SK-N-SH treated with all-trans-retinoic acid at 6 μM for 48 hours (cell line): Measurements from ENCODE around the gene GUCA2B.

Experiments used
- BACH2 ChIP-seq: fragments of 250-450 bp; sonication (Bioruptor Pico); IDR thresholded peaks from 2 replicates; pipeline ENCODE4 v1.9.0; 2021; ENCODE audit warnings: mild to moderate bottlenecking, borderline replicate concordance
- ESRRG ChIP-seq: fragments of 250-450 bp; sonication (Bioruptor Pico); IDR thresholded peaks from 2 replicates; pipeline ENCODE4 v1.6.1; 2021; ENCODE audit warnings: mild to moderate bottlenecking
- ISL1 ChIP-seq: fragments of 250-450 bp; sonication (Bioruptor Pico); IDR thresholded peaks from 2 replicates; pipeline ENCODE4 v2.1.2; 2022; ENCODE audit warnings: mild to moderate bottlenecking, moderate library complexity
- OSR1 ChIP-seq: fragments of 250-450 bp; sonication (Bioruptor Pico); IDR thresholded peaks from 2 replicates; pipeline ENCODE4 v1.8.0; 2022; ENCODE audit warnings: moderate library complexity, mild to moderate bottlenecking, inconsistent platforms
- PATZ1 ChIP-seq: fragments of 250-450 bp; sonication (Bioruptor Pico); IDR thresholded peaks from 2 replicates; pipeline ENCODE4 v1.8.0; 2020; ENCODE audit warnings: mild to moderate bottlenecking, moderate library complexity, borderline replicate concordance
- POU6F1 ChIP-seq: fragments of 250-450 bp; sonication (Bioruptor Pico); IDR thresholded peaks from 2 replicates; pipeline ENCODE4 v1.8.0; 2021; ENCODE audit warnings: low read depth, mild to moderate bottlenecking, moderate library complexity, borderline replicate concordance
- SNAI2 ChIP-seq: fragments of 250-450 bp; sonication (Bioruptor Pico); IDR thresholded peaks from 2 replicates; pipeline ENCODE4 v1.5.0; 2020; ENCODE audit warnings: mild to moderate bottlenecking, moderate library complexity
- ZFP30 ChIP-seq: fragments of 450-650 bp; formaldehyde crosslinking; IDR thresholded peaks from 2 replicates; pipeline ENCODE4 v1.5.0; 2022; ENCODE audit warnings: mild to moderate bottlenecking, moderate library complexity

DNA sequence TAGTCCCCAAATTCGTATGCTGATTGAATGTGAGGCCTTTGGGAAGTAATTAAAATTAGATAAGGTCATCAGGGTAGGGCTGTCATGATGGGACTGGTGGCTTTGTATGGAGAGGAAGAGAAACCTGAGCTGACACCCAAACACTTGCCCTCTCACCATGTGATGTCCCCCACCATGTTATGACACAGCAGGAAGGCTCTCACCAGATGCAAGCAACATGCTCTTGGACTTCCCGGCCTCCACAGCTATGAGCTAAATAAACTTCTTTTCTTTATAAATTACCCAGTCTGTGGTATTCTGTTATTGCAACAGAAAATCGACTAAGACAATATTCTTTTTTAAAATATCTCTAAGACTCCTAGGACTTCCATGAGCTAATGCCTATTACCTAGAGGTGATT lies 43.6 kb upstream of the GUCA2B start:
- TF ChIP-seq ESRRG (no peak), PATZ1 (CRISPR knock-in tag) (no peak), OSR1 (CRISPR knock-in tag) (no peak), POU6F1 (CRISPR knock-in tag) (no peak), ISL1 (CRISPR knock-in tag) (no peak), ZFP30 (CRISPR knock-in tag) (no peak), BACH2 (CRISPR knock-in tag) (no peak), SNAI2 (CRISPR knock-in tag) (no peak)
